GM23338 (cell line): ENCODE measurements around the gene CBX2. TPM values are rescaled to one million over a fixed set of nuclear protein-coding genes. Genes with fewer than 3 reads are reported as not detected.

ENCODE experiments used
- ATAC-seq: fragments of 200-7000 bp; cut with Tn5 transposase; 3 replicates; pipeline ENCODE4 v1.9.1; 2020
- DNase-seq: peaks from one replicate; pipeline ENCODE4 v3.0.0-alpha.2; 2015; ENCODE audit warnings: low spot score
- H2AFZ ChIP-seq: fragments of 200-600 bp; sonication (generic); 2 replicates; pipeline ENCODE4 v1.8.0; 2016; ENCODE audit warnings: antibody characterized with exemption, mild to moderate bottlenecking, moderate library complexity
- H3F3A ChIP-seq: fragments of 200-600 bp; sonication (generic); replicated peaks from 2 replicates; pipeline ENCODE4 v1.8.0; 2017; ENCODE audit warnings: antibody characterized with exemption, mixed run types, low read depth
- H3K27ac ChIP-seq: fragments of 200-600 bp; sonication (generic); 2 replicates; pipeline ENCODE4 v1.6.1; 2016; ENCODE audit warnings: low read depth
- H3K27me3 ChIP-seq: fragments of 200-600 bp; sonication (generic); 2 replicates; pipeline ENCODE4 v1.8.0; 2016; ENCODE audit warnings: mild to moderate bottlenecking, mixed run types, moderate library complexity; ENCODE audit not compliant: insufficient read depth
- H3K36me3 ChIP-seq: fragments of 200-600 bp; sonication (generic); 2 replicates; pipeline ENCODE4 v1.8.0; 2016; ENCODE audit warnings: mild to moderate bottlenecking; ENCODE audit not compliant: insufficient read depth
- H3K4me1 ChIP-seq: fragments of 200-600 bp; sonication (generic); 2 replicates; pipeline ENCODE4 v1.8.0; 2016; ENCODE audit warnings: mild to moderate bottlenecking, moderate library complexity; ENCODE audit not compliant: insufficient read depth
- H3K4me2 ChIP-seq: fragments of 200-600 bp; sonication (generic); 2 replicates; pipeline ENCODE4 v1.7.1; 2017; ENCODE audit warnings: mixed run types
- H3K4me3 ChIP-seq: fragments of 200-600 bp; sonication (generic); 2 replicates; pipeline ENCODE4 v1.6.1; 2016; ENCODE audit warnings: mixed run types
- H3K79me2 ChIP-seq: fragments of 200-600 bp; sonication (generic); replicated peaks from 2 replicates; pipeline ENCODE4 v1.8.0; 2017; ENCODE audit warnings: mild to moderate bottlenecking; ENCODE audit not compliant: insufficient read depth
- H3K9me2 ChIP-seq: fragments of 200-600 bp; sonication (generic); 2 replicates; pipeline ENCODE4 v1.8.0; 2017; ENCODE audit not compliant: insufficient read depth
- H4K20me1 ChIP-seq: fragments of 200-600 bp; sonication (generic); replicated peaks from 2 replicates; pipeline ENCODE4 v1.8.0; 2017; ENCODE audit warnings: mild to moderate bottlenecking; ENCODE audit not compliant: insufficient read depth
- H3K27ac Mint-ChIP-seq: 2 replicates; pipeline ENCODE4 v1.8.0; 2020; ENCODE audit warnings: inconsistent platforms, mild to moderate bottlenecking, moderate library complexity, mixed read lengths
- H3K27me3 Mint-ChIP-seq: 3 replicates; pipeline ENCODE4 v1.8.0; 2022; ENCODE audit warnings: low read depth, mild to moderate bottlenecking, moderate library complexity, mixed read lengths, inconsistent platforms; ENCODE audit not compliant: insufficient read depth, poor library complexity
- H3K36me3 Mint-ChIP-seq: 3 replicates; pipeline ENCODE4 v1.8.0; 2021; ENCODE audit warnings: low read depth, mild to moderate bottlenecking, inconsistent platforms, moderate library complexity, mixed read lengths
- H3K4me1 Mint-ChIP-seq: 3 replicates; pipeline ENCODE4 v1.8.0; 2020; ENCODE audit warnings: mild to moderate bottlenecking, inconsistent platforms, mixed read lengths
- H3K4me3 Mint-ChIP-seq: 3 replicates; pipeline ENCODE4 v1.8.0; 2021; ENCODE audit warnings: moderate library complexity, mild to moderate bottlenecking, inconsistent platforms, mixed read lengths
- H3K9me3 Mint-ChIP-seq: 3 replicates; pipeline ENCODE4 v1.8.0; 2020; ENCODE audit warnings: moderate library complexity, mild to moderate bottlenecking, inconsistent platforms, mixed read lengths
- CREB1 ChIP-seq: fragments of 250-450 bp; sonication (Bioruptor Pico); IDR thresholded peaks from 2 replicates; pipeline ENCODE4 v1.5.0; 2020; ENCODE audit warnings: low read depth, mild to moderate bottlenecking, moderate library complexity
- CTCF ChIP-seq, 2 experiments: fragments of 200-600 bp in 1 of 2; sonication (generic) in 1 of 2; conservative IDR thresholded peaks; 2 replicates each; pipeline versions ENCODE4 v1.5.1 to v1.6.1; 2016 to 2017; ENCODE audit warnings: antibody characterized with exemption in 2 of 2, low read depth in 2 of 2, mild to moderate bottlenecking in 2 of 2, moderate library complexity in 1 of 2
- EZH2 ChIP-seq: fragments of 200-600 bp; sonication (generic); IDR thresholded peaks from one replicate; pipeline ENCODE4 v1.8.0; 2017; ENCODE audit warnings: antibody characterized with exemption, mild to moderate bottlenecking, low read depth; ENCODE audit not compliant: unreplicated experiment
- EZH2phosphoT487 ChIP-seq: fragments of 200-600 bp; sonication (generic); IDR thresholded peaks from one replicate; pipeline ENCODE4 v1.8.1; 2018; ENCODE audit warnings: antibody characterized with exemption; ENCODE audit not compliant: unreplicated experiment
- JUNB ChIP-seq: IDR thresholded peaks from one replicate; pipeline ENCODE4 v1.6.1; 2016; ENCODE audit warnings: antibody characterized with exemption; ENCODE audit not compliant: unreplicated experiment
- NANOG ChIP-seq: IDR thresholded peaks from 2 replicates; pipeline ENCODE4 v1.6.1; 2016; ENCODE audit warnings: antibody characterized with exemption, borderline replicate concordance
- POLR2AphosphoS5 ChIP-seq: IDR thresholded peaks from 2 replicates; pipeline ENCODE4 v1.6.1; 2016; ENCODE audit warnings: antibody characterized with exemption, low read depth
- REST ChIP-seq: IDR thresholded peaks from one replicate; pipeline ENCODE4 v1.6.1; 2018; ENCODE audit warnings: antibody characterized with exemption; ENCODE audit not compliant: unreplicated experiment
- STAT1 ChIP-seq: IDR thresholded peaks from one replicate; pipeline ENCODE4 v1.6.1; 2016; ENCODE audit warnings: antibody characterized with exemption; ENCODE audit not compliant: unreplicated experiment
- ZNF114 ChIP-seq: fragments of 250-450 bp; sonication (Bioruptor Pico); IDR thresholded peaks from 2 replicates; pipeline ENCODE4 v1.5.0; 2020; ENCODE audit warnings: mild to moderate bottlenecking, moderate library complexity
- ZNF331 ChIP-seq: fragments of 250-450 bp; sonication (Bioruptor Pico); IDR thresholded peaks from 2 replicates; pipeline ENCODE4 v1.5.0; 2020; ENCODE audit warnings: low read depth, mild to moderate bottlenecking, moderate library complexity
- polyA plus RNA-seq: library from polyadenylated mRNA; unstranded; fragments of >200 nt; fragmentation: Nextera tagmentation; extraction: Ambion mirVana; gene quantifications from 2 replicates; pipeline ENCODE4 v1.2.1, GENCODE V29; 2016
- total RNA-seq: library from RNA; depleted of rRNA; stranded (reverse); fragments of >200 nt; shearing (Covaris generic); gene quantifications from 2 replicates; pipeline ENCODE4 v1.2.3, GENCODE V29; 2014
- TF ChIP-seq, protein P1 (sequence below): IDR thresholded peaks from 2 replicates; pipeline ENCODE4 v1.6.1; 2016; ENCODE audit warnings: antibody characterized with exemption
- TF ChIP-seq, protein P2 (sequence below): fragments of 250-450 bp; sonication (Bioruptor Pico); IDR thresholded peaks from 2 replicates; pipeline ENCODE4 v1.5.0; 2020; ENCODE audit warnings: mild to moderate bottlenecking, moderate library complexity

Gene CBX2
- total and polyA plus RNA-seq, 2 experiments from 2014 or later: 26.6 to 114 TPM

DNA sequence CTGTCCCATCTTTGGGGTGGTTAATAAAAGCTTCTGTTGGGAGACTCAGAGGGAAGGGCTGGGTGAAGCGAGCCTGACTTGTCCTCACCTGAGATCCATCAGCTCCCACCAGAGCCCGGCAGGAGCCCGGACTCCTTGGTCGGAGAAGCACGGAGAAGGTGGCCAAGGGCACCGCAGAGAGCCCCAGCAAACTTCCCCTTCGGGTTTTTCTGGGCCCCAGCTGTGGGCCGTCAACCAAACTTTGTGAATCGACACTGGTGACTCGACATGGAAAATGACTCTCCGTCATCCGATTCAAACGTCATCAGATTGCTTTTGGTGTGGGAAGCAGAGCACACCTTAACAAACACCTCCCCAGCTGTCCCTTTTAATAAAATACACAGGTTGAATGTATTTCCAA lies 25.8 kb upstream of the CBX2 start:
- ATAC-seq: no peak
- H2AFZ ChIP-seq: no peak overlapping the region
- TF ChIP-seq CTCF (conservative IDR thresholded peaks at IDR 0.05; ENCODE audit: low read depth in 2 of 2) (no peak), ZNF114 (CRISPR knock-in tag) (no peak), EZH2 (no peak), CREB1 (no peak), JUNB (no peak), REST (no peak), EZH2phosphoT487 (no peak), POLR2AphosphoS5 (no peak), NANOG (no peak), ZNF331 (no peak), STAT1 (no peak)
- TF ChIP-seq, protein P1, sequence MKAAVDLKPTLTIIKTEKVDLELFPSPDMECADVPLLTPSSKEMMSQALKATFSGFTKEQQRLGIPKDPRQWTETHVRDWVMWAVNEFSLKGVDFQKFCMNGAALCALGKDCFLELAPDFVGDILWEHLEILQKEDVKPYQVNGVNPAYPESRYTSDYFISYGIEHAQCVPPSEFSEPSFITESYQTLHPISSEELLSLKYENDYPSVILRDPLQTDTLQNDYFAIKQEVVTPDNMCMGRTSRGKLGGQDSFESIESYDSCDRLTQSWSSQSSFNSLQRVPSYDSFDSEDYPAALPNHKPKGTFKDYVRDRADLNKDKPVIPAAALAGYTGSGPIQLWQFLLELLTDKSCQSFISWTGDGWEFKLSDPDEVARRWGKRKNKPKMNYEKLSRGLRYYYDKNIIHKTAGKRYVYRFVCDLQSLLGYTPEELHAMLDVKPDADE: no peak
- TF ChIP-seq, protein P2, sequence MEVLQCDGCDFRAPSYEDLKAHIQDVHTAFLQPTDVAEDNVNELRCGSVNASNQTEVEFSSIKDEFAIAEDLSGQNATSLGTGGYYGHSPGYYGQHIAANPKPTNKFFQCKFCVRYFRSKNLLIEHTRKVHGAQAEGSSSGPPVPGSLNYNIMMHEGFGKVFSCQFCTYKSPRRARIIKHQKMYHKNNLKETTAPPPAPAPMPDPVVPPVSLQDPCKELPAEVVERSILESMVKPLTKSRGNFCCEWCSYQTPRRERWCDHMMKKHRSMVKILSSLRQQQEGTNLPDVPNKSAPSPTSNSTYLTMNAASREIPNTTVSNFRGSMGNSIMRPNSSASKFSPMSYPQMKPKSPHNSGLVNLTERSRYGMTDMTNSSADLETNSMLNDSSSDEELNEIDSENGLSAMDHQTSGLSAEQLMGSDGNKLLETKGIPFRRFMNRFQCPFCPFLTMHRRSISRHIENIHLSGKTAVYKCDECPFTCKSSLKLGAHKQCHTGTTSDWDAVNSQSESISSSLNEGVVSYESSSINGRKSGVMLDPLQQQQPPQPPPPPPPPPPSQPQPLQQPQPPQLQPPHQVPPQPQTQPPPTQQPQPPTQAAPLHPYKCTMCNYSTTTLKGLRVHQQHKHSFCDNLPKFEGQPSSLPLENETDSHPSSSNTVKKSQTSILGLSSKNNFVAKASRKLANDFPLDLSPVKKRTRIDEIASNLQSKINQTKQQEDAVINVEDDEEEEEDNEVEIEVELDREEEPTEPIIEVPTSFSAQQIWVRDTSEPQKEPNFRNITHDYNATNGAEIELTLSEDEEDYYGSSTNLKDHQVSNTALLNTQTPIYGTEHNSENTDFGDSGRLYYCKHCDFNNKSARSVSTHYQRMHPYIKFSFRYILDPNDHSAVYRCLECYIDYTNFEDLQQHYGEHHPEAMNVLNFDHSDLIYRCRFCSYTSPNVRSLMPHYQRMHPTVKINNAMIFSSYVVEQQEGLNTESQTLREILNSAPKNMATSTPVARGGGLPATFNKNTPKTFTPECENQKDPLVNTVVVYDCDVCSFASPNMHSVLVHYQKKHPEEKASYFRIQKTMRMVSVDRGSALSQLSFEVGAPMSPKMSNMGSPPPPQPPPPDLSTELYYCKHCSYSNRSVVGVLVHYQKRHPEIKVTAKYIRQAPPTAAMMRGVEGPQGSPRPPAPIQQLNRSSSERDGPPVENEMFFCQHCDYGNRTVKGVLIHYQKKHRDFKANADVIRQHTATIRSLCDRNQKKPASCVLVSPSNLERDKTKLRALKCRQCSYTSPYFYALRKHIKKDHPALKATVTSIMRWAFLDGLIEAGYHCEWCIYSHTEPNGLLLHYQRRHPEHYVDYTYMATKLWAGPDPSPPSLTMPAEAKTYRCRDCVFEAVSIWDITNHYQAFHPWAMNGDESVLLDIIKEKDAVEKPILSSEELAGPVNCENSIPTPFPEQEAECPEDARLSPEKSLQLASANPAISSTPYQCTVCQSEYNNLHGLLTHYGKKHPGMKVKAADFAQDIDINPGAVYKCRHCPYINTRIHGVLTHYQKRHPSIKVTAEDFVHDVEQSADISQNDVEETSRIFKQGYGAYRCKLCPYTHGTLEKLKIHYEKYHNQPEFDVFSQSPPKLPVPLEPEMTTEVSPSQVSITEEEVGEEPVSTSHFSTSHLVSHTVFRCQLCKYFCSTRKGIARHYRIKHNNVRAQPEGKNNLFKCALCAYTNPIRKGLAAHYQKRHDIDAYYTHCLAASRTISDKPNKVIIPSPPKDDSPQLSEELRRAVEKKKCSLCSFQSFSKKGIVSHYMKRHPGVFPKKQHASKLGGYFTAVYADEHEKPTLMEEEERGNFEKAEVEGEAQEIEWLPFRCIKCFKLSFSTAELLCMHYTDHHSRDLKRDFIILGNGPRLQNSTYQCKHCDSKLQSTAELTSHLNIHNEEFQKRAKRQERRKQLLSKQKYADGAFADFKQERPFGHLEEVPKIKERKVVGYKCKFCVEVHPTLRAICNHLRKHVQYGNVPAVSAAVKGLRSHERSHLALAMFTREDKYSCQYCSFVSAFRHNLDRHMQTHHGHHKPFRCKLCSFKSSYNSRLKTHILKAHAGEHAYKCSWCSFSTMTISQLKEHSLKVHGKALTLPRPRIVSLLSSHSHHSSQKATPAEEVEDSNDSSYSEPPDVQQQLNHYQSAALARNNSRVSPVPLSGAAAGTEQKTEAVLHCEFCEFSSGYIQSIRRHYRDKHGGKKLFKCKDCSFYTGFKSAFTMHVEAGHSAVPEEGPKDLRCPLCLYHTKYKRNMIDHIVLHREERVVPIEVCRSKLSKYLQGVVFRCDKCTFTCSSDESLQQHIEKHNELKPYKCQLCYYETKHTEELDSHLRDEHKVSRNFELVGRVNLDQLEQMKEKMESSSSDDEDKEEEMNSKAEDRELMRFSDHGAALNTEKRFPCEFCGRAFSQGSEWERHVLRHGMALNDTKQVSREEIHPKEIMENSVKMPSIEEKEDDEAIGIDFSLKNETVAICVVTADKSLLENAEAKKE: no peak
- no peak overlapping the region for H3K27ac Mint-ChIP-seq
- peaks cover 33% of the 10 kb centered on the region for H3K27me3 Mint-ChIP-seq
- H3K4me3 ChIP-seq: no peak overlapping the region
- H3F3A ChIP-seq: peaks cover 2% of the 10 kb centered on the region
- no peaks in the 10 kb centered on the region for H4K20me1 ChIP-seq
- H3K9me3 Mint-ChIP-seq: no peaks in the 10 kb centered on the region
- no peak overlapping the region for H3K4me2 ChIP-seq
- DNase-seq: no peak
- H3K27me3 ChIP-seq: peaks cover 41% of the 10 kb centered on the region
- no peak overlapping the region for H3K27ac ChIP-seq
- peaks cover 4% of the 10 kb centered on the region for H3K4me1 Mint-ChIP-seq
- H3K79me2 ChIP-seq: no peaks in the 10 kb centered on the region
- H3K36me3 ChIP-seq: no peaks in the 10 kb centered on the region
- no peaks in the 10 kb centered on the region; the same call in 2 of the 3 replicates for H3K36me3 Mint-ChIP-seq
- H3K4me3 Mint-ChIP-seq: no peak overlapping the region
- H3K4me1 ChIP-seq: peaks cover under 1% of the 10 kb centered on the region; the same call in 1 of the 2 replicates
- no peaks in the 10 kb centered on the region for H3K9me2 ChIP-seq
